ENCODE results near the gene TUBA4B. TPM values are rescaled to one million over a fixed set of nuclear protein-coding genes. Genes with fewer than 3 reads are reported as not detected.
A peak's percentile ranks its signal among the peaks of the same experiment; 100 is the strongest.

The TUBA4B gene
- total and polyA plus RNA-seq, 12 donors: not detected

DNA sequence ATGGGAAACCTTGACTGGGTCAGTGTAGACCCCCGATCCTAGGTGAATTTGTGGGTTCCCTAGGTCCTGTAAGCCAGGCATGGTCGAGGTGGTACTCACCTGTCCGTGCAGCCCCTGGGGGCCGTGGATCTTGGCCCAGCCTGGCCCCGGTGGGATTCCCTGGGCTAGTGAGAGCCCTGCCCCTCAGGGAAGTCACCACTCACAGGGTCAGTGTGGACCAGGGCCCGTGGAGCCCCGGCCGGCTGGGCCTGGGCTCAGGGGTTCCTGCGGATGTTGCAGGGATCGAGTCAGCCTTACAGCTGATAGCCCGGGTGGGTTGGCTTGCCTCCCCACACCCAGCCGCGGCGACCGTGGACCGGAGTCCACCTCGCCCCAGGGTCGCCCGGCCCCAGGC, 24.1 kb upstream of the TUBA4B start:
- H3K36me3 ChIP-seq: peaks cover 5 to 65% (median 41%) of the 10 kb centered on the region in 9 donors
- 3% methylated on average over 17 to 19 of the region's 19 CpGs for WGBS, 2 donors
- TF ChIP-seq, protein P1, sequence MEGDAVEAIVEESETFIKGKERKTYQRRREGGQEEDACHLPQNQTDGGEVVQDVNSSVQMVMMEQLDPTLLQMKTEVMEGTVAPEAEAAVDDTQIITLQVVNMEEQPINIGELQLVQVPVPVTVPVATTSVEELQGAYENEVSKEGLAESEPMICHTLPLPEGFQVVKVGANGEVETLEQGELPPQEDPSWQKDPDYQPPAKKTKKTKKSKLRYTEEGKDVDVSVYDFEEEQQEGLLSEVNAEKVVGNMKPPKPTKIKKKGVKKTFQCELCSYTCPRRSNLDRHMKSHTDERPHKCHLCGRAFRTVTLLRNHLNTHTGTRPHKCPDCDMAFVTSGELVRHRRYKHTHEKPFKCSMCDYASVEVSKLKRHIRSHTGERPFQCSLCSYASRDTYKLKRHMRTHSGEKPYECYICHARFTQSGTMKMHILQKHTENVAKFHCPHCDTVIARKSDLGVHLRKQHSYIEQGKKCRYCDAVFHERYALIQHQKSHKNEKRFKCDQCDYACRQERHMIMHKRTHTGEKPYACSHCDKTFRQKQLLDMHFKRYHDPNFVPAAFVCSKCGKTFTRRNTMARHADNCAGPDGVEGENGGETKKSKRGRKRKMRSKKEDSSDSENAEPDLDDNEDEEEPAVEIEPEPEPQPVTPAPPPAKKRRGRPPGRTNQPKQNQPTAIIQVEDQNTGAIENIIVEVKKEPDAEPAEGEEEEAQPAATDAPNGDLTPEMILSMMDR (IDR thresholded peaks at IDR 0.05): no peak
- DNase-seq (no peak), ATAC-seq (peak in 5 of 8 donors; percentile 3 to 42 (median 7))
- H3K27me3 ChIP-seq: no peaks in the 10 kb centered on the region
- intact Hi-C loops (cut with DNase I): loop anchor here in 4 of 10 donors (1.0 to 10.0 kb wide), 5 partner anchors 50 to 68 kb away; partner anchors contain the start of genes DNAJB2 (in 2 of the 4) and RETREG2 (in 1 of the 4)
- no peaks in the 10 kb centered on the region for H3K9me3 ChIP-seq
- H3K27ac ChIP-seq: peak overlapping the region; percentile 89 to 99 (median 96)
- peaks cover 15 to 49% (median 32%) of the 10 kb centered on the region in 9 donors for H3K4me1 ChIP-seq
- peak overlapping the region; percentile 45 to 91 (median 82) for H3K4me3 ChIP-seq

DNA sequence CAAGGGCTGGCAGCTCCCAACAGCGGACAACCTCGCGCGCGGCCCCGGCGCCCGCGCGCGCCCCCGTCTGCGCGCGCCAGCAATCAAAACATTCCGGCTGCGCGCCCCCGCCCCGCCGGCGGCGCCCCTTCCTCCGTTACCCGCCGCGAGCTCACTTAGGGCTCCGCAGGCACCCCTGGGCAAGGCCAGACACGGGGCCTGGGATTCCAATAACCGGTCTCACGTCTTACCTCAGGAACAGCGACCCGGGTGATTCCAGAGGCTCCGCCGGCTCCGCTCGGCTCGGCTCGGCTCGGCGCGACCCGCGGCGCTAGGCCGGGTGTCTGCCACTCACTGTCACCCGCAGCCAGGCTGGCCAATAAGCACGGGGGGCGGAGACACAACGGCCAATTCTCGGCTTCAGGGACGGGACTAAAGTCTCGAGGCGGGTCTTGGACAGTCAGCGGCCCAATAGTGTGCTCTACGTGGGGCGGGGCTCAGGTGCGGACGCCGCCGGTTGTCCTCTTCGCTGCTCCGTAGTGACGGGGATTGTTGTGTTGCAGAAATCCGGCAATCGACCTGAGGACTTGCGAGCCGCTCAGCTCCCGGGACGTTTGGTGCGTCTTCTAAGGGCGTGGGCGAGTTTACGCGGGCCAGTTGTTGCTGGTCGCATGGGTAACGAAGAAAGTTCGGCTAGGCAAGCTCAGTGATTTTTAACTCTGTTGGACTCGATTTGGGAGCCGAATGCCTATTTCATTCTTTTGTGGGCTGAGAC, 23.6 kb upstream of the TUBA4B start, which contains the start of the genes ANKZF1 and ATG9A:
ANKZF1 (plus strand) TSS at position 502 of the 754 bp plus-strand sequence. CDS start 452 bp downstream, outside the sequence.
ATG9A (minus strand) TSS at position 332 of the 754 bp plus-strand sequence. CDS start 1,612 bp downstream, outside the sequence.
- H3K4me3 ChIP-seq: peak within 1 kb of the TSS; percentile 73 to 91 (median 82)
- ATAC-seq (peak; percentile 98 to 99 (median 99)), DNase-seq (peak; percentile 98 to 99)
- peak within 1 kb of the TSS; percentile 89 to 99 (median 96) for H3K27ac ChIP-seq
- no peaks in the 10 kb centered on the region for H3K9me3 ChIP-seq
- TF ChIP-seq, protein P1 (IDR thresholded peaks at IDR 0.05): no peak
- WGBS, 2 donors: 0% methylated on average over 80 of the region's 80 CpGs
- H3K4me1 ChIP-seq: peaks cover 15 to 49% (median 32%) of the 10 kb centered on the region in 9 donors
- H3K36me3 ChIP-seq: peaks cover 4 to 65% (median 41%) of the 10 kb centered on the region in 9 donors
- no peaks in the 10 kb centered on the region for H3K27me3 ChIP-seq
- intact Hi-C loops (cut with DNase I): loop anchor here in 4 of 10 donors (1.0 to 10.0 kb wide), 5 partner anchors 49 to 68 kb away; partner anchors contain the start of genes DNAJB2 (in 2 of the 4) and RETREG2 (in 1 of the 4)

DNA sequence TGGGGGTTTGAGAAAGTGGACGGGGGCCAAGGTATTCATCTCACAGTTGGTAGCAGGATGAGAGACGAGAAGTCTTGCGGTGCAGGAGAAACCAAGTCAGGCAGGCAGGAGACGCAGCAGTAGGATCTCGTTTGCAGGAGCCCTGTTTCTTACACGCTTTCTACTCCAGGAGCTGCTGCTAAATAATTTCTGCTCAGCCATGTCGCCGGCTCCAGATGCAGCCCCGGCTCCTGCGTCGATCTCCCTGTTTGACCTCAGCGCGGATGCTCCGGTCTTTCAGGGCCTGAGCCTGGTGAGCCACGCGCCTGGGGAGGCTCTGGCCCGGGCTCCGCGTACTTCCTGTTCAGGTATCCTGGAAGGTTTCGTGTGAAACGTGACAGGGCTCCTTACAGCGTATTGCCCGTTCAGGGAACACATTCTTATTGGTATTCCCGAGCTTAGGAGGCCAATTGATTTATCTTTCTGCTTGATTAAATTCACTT, 22.9 kb upstream of the TUBA4B start:
- no peaks in the 10 kb centered on the region for H3K27me3 ChIP-seq
- H3K9me3 ChIP-seq: no peaks in the 10 kb centered on the region
- peaks cover 15 to 49% (median 32%) of the 10 kb centered on the region in 9 donors for H3K4me1 ChIP-seq
- H3K27ac ChIP-seq: peak overlapping the region; percentile 89 to 99 (median 96)
- intact Hi-C loops (cut with DNase I): no loop called here
- WGBS, 2 donors: 0% methylated on average over 24 of the region's 24 CpGs
- DNase-seq: no peak
- TF ChIP-seq, protein P1 (IDR thresholded peaks at IDR 0.05): no peak
- H3K4me3 ChIP-seq: peak overlapping the region; percentile 73 to 91 (median 82)
- peaks cover 4 to 65% (median 41%) of the 10 kb centered on the region in 9 donors for H3K36me3 ChIP-seq
- ATAC-seq: peak in 5 of 8 donors; percentile 10 to 33 (median 17)

DNA sequence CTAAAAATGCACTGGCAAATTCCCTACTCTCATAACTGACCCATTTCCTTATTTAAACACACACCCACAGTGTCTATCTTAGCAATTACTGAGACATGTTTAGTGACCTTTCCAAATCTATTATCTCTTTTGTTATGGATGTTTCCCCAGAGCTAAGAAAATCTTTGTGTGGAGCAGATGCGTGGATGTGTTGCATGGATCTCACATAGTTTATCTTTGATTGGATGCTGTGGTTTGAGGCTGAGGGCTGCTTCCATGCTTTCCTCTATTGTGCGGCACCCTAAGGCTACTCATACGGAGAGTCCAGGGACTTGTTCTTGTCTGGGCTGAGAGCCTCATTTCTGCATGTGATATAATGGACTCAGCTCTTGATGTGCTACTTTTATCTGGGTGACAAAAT, 18.7 kb upstream of the TUBA4B start:
- Histone ChIP-seq H3K27ac (no peak overlapping the region), H3K4me1 (peaks cover 7 to 29% (median 13%) of the 10 kb centered on the region in 9 donors), H3K36me3 (peaks cover 8 to 82% (median 47%) of the 10 kb centered on the region in 9 donors), H3K4me3 (no peak overlapping the region), H3K27me3 (no peaks in the 10 kb centered on the region), H3K9me3 (no peaks in the 10 kb centered on the region)
- DNase-seq (no peak), ATAC-seq (no peak)
- intact Hi-C loops (cut with DNase I): no loop called here
- TF ChIP-seq, protein P1 (IDR thresholded peaks at IDR 0.05): no peak
- WGBS, 2 donors: 68 to 87% methylated on average over 3 of the region's 3 CpGs

All from heart right ventricle (tissue), 16 donors.